GM23338 (cell line): Measurements from ENCODE around the gene PTPRN2.

Source experiments
- EZH2 ChIP-seq: fragments of 200-600 bp; sonication (generic); IDR thresholded peaks from one replicate; pipeline ENCODE4 v1.8.0; 2017; ENCODE audit warnings: antibody characterized with exemption, mild to moderate bottlenecking, low read depth; ENCODE audit not compliant: unreplicated experiment
- EZH2phosphoT487 ChIP-seq: fragments of 200-600 bp; sonication (generic); IDR thresholded peaks from one replicate; pipeline ENCODE4 v1.8.1; 2018; ENCODE audit warnings: antibody characterized with exemption; ENCODE audit not compliant: unreplicated experiment
- JUNB ChIP-seq: IDR thresholded peaks from one replicate; pipeline ENCODE4 v1.6.1; 2016; ENCODE audit warnings: antibody characterized with exemption; ENCODE audit not compliant: unreplicated experiment
- POLR2AphosphoS5 ChIP-seq: IDR thresholded peaks from 2 replicates; pipeline ENCODE4 v1.6.1; 2016; ENCODE audit warnings: antibody characterized with exemption, low read depth
- STAT1 ChIP-seq: IDR thresholded peaks from one replicate; pipeline ENCODE4 v1.6.1; 2016; ENCODE audit warnings: antibody characterized with exemption; ENCODE audit not compliant: unreplicated experiment
- ZNF114 ChIP-seq: fragments of 250-450 bp; sonication (Bioruptor Pico); IDR thresholded peaks from 2 replicates; pipeline ENCODE4 v1.5.0; 2020; ENCODE audit warnings: mild to moderate bottlenecking, moderate library complexity
- TF ChIP-seq, protein P1 (sequence below), 2 experiments: fragments of 200-600 bp in 1 of 2; sonication (generic) in 1 of 2; conservative IDR thresholded peaks; 2 replicates each; pipeline versions ENCODE4 v1.5.1 to v1.6.1; 2016 to 2017; ENCODE audit warnings: antibody characterized with exemption in 2 of 2, low read depth in 2 of 2, mild to moderate bottlenecking in 2 of 2, moderate library complexity in 1 of 2
- TF ChIP-seq, protein P2 (sequence below): fragments of 250-450 bp; sonication (Bioruptor Pico); IDR thresholded peaks from 2 replicates; pipeline ENCODE4 v1.5.0; 2020; ENCODE audit warnings: mild to moderate bottlenecking, moderate library complexity
- TF ChIP-seq, protein P3 (sequence below): IDR thresholded peaks from one replicate; pipeline ENCODE4 v1.6.1; 2018; ENCODE audit warnings: antibody characterized with exemption; ENCODE audit not compliant: unreplicated experiment

DNA sequence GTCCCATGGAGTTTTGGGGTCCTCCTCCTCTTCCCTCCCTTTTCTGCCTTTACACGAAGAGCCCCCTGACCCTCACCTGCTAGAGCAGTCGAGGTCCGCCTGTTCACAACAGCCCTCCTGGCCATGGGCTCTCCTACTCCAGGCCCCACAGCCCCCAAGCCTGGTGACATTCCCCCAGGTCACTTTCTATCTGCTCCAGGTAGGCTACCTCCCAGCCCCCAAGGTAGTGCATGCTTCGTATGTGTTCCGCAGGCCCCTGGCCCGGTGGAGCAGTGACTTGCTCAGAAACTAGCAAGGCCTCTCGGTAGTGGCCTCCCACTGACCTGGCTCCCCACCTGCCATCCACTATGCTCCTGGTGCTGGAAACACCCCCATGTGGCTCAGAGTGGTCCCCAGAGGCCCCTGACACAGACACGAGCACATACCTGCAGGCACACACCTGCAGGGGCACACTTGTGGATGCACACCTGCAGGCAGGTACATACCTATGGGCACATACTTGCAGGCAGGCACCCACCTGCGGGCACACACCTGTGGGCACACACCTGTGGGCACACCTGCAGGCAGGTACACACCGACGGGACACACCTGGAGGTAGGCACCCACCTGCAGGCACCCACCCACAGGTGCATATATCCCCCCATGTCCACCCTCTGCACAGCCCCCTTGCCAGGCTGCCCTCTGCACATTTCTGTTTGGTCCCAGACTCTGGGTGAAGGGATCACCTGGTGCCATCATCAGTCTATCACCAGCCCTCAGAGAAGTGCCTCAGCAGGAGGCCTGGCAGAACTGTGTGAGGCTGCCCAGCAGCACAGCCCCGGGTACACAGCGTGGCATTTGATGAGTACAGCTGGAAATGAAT, 322.5 kb downstream of the PTPRN2 start:
- TF ChIP-seq, protein P1, sequence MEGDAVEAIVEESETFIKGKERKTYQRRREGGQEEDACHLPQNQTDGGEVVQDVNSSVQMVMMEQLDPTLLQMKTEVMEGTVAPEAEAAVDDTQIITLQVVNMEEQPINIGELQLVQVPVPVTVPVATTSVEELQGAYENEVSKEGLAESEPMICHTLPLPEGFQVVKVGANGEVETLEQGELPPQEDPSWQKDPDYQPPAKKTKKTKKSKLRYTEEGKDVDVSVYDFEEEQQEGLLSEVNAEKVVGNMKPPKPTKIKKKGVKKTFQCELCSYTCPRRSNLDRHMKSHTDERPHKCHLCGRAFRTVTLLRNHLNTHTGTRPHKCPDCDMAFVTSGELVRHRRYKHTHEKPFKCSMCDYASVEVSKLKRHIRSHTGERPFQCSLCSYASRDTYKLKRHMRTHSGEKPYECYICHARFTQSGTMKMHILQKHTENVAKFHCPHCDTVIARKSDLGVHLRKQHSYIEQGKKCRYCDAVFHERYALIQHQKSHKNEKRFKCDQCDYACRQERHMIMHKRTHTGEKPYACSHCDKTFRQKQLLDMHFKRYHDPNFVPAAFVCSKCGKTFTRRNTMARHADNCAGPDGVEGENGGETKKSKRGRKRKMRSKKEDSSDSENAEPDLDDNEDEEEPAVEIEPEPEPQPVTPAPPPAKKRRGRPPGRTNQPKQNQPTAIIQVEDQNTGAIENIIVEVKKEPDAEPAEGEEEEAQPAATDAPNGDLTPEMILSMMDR (conservative IDR thresholded peaks at IDR 0.05; ENCODE audit: low read depth in 2 of 2): no peak
- TF ChIP-seq, protein P2, sequence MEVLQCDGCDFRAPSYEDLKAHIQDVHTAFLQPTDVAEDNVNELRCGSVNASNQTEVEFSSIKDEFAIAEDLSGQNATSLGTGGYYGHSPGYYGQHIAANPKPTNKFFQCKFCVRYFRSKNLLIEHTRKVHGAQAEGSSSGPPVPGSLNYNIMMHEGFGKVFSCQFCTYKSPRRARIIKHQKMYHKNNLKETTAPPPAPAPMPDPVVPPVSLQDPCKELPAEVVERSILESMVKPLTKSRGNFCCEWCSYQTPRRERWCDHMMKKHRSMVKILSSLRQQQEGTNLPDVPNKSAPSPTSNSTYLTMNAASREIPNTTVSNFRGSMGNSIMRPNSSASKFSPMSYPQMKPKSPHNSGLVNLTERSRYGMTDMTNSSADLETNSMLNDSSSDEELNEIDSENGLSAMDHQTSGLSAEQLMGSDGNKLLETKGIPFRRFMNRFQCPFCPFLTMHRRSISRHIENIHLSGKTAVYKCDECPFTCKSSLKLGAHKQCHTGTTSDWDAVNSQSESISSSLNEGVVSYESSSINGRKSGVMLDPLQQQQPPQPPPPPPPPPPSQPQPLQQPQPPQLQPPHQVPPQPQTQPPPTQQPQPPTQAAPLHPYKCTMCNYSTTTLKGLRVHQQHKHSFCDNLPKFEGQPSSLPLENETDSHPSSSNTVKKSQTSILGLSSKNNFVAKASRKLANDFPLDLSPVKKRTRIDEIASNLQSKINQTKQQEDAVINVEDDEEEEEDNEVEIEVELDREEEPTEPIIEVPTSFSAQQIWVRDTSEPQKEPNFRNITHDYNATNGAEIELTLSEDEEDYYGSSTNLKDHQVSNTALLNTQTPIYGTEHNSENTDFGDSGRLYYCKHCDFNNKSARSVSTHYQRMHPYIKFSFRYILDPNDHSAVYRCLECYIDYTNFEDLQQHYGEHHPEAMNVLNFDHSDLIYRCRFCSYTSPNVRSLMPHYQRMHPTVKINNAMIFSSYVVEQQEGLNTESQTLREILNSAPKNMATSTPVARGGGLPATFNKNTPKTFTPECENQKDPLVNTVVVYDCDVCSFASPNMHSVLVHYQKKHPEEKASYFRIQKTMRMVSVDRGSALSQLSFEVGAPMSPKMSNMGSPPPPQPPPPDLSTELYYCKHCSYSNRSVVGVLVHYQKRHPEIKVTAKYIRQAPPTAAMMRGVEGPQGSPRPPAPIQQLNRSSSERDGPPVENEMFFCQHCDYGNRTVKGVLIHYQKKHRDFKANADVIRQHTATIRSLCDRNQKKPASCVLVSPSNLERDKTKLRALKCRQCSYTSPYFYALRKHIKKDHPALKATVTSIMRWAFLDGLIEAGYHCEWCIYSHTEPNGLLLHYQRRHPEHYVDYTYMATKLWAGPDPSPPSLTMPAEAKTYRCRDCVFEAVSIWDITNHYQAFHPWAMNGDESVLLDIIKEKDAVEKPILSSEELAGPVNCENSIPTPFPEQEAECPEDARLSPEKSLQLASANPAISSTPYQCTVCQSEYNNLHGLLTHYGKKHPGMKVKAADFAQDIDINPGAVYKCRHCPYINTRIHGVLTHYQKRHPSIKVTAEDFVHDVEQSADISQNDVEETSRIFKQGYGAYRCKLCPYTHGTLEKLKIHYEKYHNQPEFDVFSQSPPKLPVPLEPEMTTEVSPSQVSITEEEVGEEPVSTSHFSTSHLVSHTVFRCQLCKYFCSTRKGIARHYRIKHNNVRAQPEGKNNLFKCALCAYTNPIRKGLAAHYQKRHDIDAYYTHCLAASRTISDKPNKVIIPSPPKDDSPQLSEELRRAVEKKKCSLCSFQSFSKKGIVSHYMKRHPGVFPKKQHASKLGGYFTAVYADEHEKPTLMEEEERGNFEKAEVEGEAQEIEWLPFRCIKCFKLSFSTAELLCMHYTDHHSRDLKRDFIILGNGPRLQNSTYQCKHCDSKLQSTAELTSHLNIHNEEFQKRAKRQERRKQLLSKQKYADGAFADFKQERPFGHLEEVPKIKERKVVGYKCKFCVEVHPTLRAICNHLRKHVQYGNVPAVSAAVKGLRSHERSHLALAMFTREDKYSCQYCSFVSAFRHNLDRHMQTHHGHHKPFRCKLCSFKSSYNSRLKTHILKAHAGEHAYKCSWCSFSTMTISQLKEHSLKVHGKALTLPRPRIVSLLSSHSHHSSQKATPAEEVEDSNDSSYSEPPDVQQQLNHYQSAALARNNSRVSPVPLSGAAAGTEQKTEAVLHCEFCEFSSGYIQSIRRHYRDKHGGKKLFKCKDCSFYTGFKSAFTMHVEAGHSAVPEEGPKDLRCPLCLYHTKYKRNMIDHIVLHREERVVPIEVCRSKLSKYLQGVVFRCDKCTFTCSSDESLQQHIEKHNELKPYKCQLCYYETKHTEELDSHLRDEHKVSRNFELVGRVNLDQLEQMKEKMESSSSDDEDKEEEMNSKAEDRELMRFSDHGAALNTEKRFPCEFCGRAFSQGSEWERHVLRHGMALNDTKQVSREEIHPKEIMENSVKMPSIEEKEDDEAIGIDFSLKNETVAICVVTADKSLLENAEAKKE (CRISPR knock-in tag): no peak
- TF ChIP-seq EZH2phosphoT487 (no peak), JUNB (no peak), POLR2AphosphoS5 (no peak), EZH2 (no peak), STAT1 (no peak), ZNF114 (no peak)
- TF ChIP-seq, protein P3, sequence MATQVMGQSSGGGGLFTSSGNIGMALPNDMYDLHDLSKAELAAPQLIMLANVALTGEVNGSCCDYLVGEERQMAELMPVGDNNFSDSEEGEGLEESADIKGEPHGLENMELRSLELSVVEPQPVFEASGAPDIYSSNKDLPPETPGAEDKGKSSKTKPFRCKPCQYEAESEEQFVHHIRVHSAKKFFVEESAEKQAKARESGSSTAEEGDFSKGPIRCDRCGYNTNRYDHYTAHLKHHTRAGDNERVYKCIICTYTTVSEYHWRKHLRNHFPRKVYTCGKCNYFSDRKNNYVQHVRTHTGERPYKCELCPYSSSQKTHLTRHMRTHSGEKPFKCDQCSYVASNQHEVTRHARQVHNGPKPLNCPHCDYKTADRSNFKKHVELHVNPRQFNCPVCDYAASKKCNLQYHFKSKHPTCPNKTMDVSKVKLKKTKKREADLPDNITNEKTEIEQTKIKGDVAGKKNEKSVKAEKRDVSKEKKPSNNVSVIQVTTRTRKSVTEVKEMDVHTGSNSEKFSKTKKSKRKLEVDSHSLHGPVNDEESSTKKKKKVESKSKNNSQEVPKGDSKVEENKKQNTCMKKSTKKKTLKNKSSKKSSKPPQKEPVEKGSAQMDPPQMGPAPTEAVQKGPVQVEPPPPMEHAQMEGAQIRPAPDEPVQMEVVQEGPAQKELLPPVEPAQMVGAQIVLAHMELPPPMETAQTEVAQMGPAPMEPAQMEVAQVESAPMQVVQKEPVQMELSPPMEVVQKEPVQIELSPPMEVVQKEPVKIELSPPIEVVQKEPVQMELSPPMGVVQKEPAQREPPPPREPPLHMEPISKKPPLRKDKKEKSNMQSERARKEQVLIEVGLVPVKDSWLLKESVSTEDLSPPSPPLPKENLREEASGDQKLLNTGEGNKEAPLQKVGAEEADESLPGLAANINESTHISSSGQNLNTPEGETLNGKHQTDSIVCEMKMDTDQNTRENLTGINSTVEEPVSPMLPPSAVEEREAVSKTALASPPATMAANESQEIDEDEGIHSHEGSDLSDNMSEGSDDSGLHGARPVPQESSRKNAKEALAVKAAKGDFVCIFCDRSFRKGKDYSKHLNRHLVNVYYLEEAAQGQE: no peak
